GM23338 (cell line): ENCODE results near the gene IQCE. TPM values are rescaled to one million over a fixed set of nuclear protein-coding genes. Genes with fewer than 3 reads are reported as not detected.

ENCODE experiments used
- ATAC-seq: fragments of 200-7000 bp; cut with Tn5 transposase; 3 replicates; pipeline ENCODE4 v1.9.1; 2020
- DNase-seq: peaks from one replicate; pipeline ENCODE4 v3.0.0-alpha.2; 2015; ENCODE audit warnings: low spot score
- H2AFZ ChIP-seq: fragments of 200-600 bp; sonication (generic); 2 replicates; pipeline ENCODE4 v1.8.0; 2016; ENCODE audit warnings: antibody characterized with exemption, mild to moderate bottlenecking, moderate library complexity
- H3F3A ChIP-seq: fragments of 200-600 bp; sonication (generic); replicated peaks from 2 replicates; pipeline ENCODE4 v1.8.0; 2017; ENCODE audit warnings: antibody characterized with exemption, mixed run types, low read depth
- H3K27ac ChIP-seq: fragments of 200-600 bp; sonication (generic); 2 replicates; pipeline ENCODE4 v1.6.1; 2016; ENCODE audit warnings: low read depth
- H3K27me3 ChIP-seq: fragments of 200-600 bp; sonication (generic); 2 replicates; pipeline ENCODE4 v1.8.0; 2016; ENCODE audit warnings: mild to moderate bottlenecking, mixed run types, moderate library complexity; ENCODE audit not compliant: insufficient read depth
- H3K36me3 ChIP-seq: fragments of 200-600 bp; sonication (generic); 2 replicates; pipeline ENCODE4 v1.8.0; 2016; ENCODE audit warnings: mild to moderate bottlenecking; ENCODE audit not compliant: insufficient read depth
- H3K4me1 ChIP-seq: fragments of 200-600 bp; sonication (generic); 2 replicates; pipeline ENCODE4 v1.8.0; 2016; ENCODE audit warnings: mild to moderate bottlenecking, moderate library complexity; ENCODE audit not compliant: insufficient read depth
- H3K4me2 ChIP-seq: fragments of 200-600 bp; sonication (generic); 2 replicates; pipeline ENCODE4 v1.7.1; 2017; ENCODE audit warnings: mixed run types
- H3K4me3 ChIP-seq: fragments of 200-600 bp; sonication (generic); 2 replicates; pipeline ENCODE4 v1.6.1; 2016; ENCODE audit warnings: mixed run types
- H3K79me2 ChIP-seq: fragments of 200-600 bp; sonication (generic); replicated peaks from 2 replicates; pipeline ENCODE4 v1.8.0; 2017; ENCODE audit warnings: mild to moderate bottlenecking; ENCODE audit not compliant: insufficient read depth
- H3K9me2 ChIP-seq: fragments of 200-600 bp; sonication (generic); 2 replicates; pipeline ENCODE4 v1.8.0; 2017; ENCODE audit not compliant: insufficient read depth
- H4K20me1 ChIP-seq: fragments of 200-600 bp; sonication (generic); replicated peaks from 2 replicates; pipeline ENCODE4 v1.8.0; 2017; ENCODE audit warnings: mild to moderate bottlenecking; ENCODE audit not compliant: insufficient read depth
- H3K27ac Mint-ChIP-seq: 2 replicates; pipeline ENCODE4 v1.8.0; 2020; ENCODE audit warnings: inconsistent platforms, mild to moderate bottlenecking, moderate library complexity, mixed read lengths
- H3K27me3 Mint-ChIP-seq: 3 replicates; pipeline ENCODE4 v1.8.0; 2022; ENCODE audit warnings: low read depth, mild to moderate bottlenecking, moderate library complexity, mixed read lengths, inconsistent platforms; ENCODE audit not compliant: insufficient read depth, poor library complexity
- H3K36me3 Mint-ChIP-seq: 3 replicates; pipeline ENCODE4 v1.8.0; 2021; ENCODE audit warnings: low read depth, mild to moderate bottlenecking, inconsistent platforms, moderate library complexity, mixed read lengths
- H3K4me1 Mint-ChIP-seq: 3 replicates; pipeline ENCODE4 v1.8.0; 2020; ENCODE audit warnings: mild to moderate bottlenecking, inconsistent platforms, mixed read lengths
- H3K4me3 Mint-ChIP-seq: 3 replicates; pipeline ENCODE4 v1.8.0; 2021; ENCODE audit warnings: moderate library complexity, mild to moderate bottlenecking, inconsistent platforms, mixed read lengths
- H3K9me3 Mint-ChIP-seq: 3 replicates; pipeline ENCODE4 v1.8.0; 2020; ENCODE audit warnings: moderate library complexity, mild to moderate bottlenecking, inconsistent platforms, mixed read lengths
- CREB1 ChIP-seq: fragments of 250-450 bp; sonication (Bioruptor Pico); IDR thresholded peaks from 2 replicates; pipeline ENCODE4 v1.5.0; 2020; ENCODE audit warnings: low read depth, mild to moderate bottlenecking, moderate library complexity
- EZH2 ChIP-seq: fragments of 200-600 bp; sonication (generic); IDR thresholded peaks from one replicate; pipeline ENCODE4 v1.8.0; 2017; ENCODE audit warnings: antibody characterized with exemption, mild to moderate bottlenecking, low read depth; ENCODE audit not compliant: unreplicated experiment
- EZH2phosphoT487 ChIP-seq: fragments of 200-600 bp; sonication (generic); IDR thresholded peaks from one replicate; pipeline ENCODE4 v1.8.1; 2018; ENCODE audit warnings: antibody characterized with exemption; ENCODE audit not compliant: unreplicated experiment
- JUNB ChIP-seq: IDR thresholded peaks from one replicate; pipeline ENCODE4 v1.6.1; 2016; ENCODE audit warnings: antibody characterized with exemption; ENCODE audit not compliant: unreplicated experiment
- POLR2AphosphoS5 ChIP-seq: IDR thresholded peaks from 2 replicates; pipeline ENCODE4 v1.6.1; 2016; ENCODE audit warnings: antibody characterized with exemption, low read depth
- STAT1 ChIP-seq: IDR thresholded peaks from one replicate; pipeline ENCODE4 v1.6.1; 2016; ENCODE audit warnings: antibody characterized with exemption; ENCODE audit not compliant: unreplicated experiment
- ZNF114 ChIP-seq: fragments of 250-450 bp; sonication (Bioruptor Pico); IDR thresholded peaks from 2 replicates; pipeline ENCODE4 v1.5.0; 2020; ENCODE audit warnings: mild to moderate bottlenecking, moderate library complexity
- ZNF331 ChIP-seq: fragments of 250-450 bp; sonication (Bioruptor Pico); IDR thresholded peaks from 2 replicates; pipeline ENCODE4 v1.5.0; 2020; ENCODE audit warnings: low read depth, mild to moderate bottlenecking, moderate library complexity
- polyA plus RNA-seq: library from polyadenylated mRNA; unstranded; fragments of >200 nt; fragmentation: Nextera tagmentation; extraction: Ambion mirVana; gene quantifications from 2 replicates; pipeline ENCODE4 v1.2.1, GENCODE V29; 2016
- total RNA-seq: library from RNA; depleted of rRNA; stranded (reverse); fragments of >200 nt; shearing (Covaris generic); gene quantifications from 2 replicates; pipeline ENCODE4 v1.2.3, GENCODE V29; 2014
- TF ChIP-seq, protein P1 (sequence below), 2 experiments: fragments of 200-600 bp in 1 of 2; sonication (generic) in 1 of 2; conservative IDR thresholded peaks; 2 replicates each; pipeline versions ENCODE4 v1.5.1 to v1.6.1; 2016 to 2017; ENCODE audit warnings: antibody characterized with exemption in 2 of 2, low read depth in 2 of 2, mild to moderate bottlenecking in 2 of 2, moderate library complexity in 1 of 2
- TF ChIP-seq, protein P2 (sequence below): IDR thresholded peaks from one replicate; pipeline ENCODE4 v1.6.1; 2018; ENCODE audit warnings: antibody characterized with exemption; ENCODE audit not compliant: unreplicated experiment

IQCE gene
- total and polyA plus RNA-seq, 2 experiments from 2014 or later = 5.0 to 7.7 TPM

DNA sequence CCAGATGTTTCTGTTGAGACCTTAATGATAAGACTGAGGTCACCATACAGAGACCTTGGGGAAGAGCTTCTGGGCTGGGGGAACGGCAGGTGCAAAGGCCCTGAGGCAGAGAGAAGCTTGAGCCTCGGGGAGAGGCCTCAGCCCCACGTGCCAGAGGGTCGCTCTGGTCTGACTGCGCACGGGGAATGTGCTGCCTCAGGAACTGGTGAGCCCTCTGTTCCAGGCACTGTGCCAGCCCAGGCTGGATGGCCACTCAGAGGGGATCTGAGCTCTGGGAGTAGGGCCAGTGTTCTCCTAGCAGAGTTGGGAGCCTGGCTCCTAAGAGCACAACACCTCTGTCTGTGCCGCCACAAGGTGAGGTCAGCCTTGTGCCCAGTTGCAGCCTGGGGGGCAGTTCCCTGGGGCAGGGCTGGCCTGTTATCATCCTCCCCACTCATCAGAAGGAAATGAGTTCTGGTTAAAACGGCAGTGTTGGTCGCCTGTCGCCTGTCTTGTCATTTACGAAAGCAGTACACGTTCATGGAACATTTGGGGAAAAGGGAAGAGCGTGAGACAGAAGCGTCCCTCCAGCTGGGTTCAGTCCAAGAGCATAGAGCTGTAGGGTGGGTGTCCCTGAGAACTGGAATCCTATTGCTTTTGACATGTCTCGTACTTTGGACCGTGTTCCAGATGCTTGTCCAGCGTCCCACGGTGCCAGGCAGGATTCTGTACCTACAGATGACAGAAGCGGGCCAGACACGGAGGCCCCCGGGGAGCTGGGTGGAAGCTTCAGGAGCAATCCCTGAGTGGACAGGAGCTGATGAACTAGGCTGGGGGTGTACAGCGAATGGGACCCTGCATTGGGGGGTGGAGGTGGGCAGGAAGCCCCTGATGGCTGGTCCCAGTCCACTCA is 77.3 kb downstream of the IQCE start (continued):
- TF ChIP-seq EZH2 (no peak), POLR2AphosphoS5 (no peak), EZH2phosphoT487 (no peak), CREB1 (CRISPR knock-in tag) (no peak), ZNF331 (CRISPR knock-in tag) (no peak)
- TF ChIP-seq, protein P1, sequence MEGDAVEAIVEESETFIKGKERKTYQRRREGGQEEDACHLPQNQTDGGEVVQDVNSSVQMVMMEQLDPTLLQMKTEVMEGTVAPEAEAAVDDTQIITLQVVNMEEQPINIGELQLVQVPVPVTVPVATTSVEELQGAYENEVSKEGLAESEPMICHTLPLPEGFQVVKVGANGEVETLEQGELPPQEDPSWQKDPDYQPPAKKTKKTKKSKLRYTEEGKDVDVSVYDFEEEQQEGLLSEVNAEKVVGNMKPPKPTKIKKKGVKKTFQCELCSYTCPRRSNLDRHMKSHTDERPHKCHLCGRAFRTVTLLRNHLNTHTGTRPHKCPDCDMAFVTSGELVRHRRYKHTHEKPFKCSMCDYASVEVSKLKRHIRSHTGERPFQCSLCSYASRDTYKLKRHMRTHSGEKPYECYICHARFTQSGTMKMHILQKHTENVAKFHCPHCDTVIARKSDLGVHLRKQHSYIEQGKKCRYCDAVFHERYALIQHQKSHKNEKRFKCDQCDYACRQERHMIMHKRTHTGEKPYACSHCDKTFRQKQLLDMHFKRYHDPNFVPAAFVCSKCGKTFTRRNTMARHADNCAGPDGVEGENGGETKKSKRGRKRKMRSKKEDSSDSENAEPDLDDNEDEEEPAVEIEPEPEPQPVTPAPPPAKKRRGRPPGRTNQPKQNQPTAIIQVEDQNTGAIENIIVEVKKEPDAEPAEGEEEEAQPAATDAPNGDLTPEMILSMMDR (conservative IDR thresholded peaks at IDR 0.05; ENCODE audit: low read depth in 2 of 2) = no peak

DNA sequence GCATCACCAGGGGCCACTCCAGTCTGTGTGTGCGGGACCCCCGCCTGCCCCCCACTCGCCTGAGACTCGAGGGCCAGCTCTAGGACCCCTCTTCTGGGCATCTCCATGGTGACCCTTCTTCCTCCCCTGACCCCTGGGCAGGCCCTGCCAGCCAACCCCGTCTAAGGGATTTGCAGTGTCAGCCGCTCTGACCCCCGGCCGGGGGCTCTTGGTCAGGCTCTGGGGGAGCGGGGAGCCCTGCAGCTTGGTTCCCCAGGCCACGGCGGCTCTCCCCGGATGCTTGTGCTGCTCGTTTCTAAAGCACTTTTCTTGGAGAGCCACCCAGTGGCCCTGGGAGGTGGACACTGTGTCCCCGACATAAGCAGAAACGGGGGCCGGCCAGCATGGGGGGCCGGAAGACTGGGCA is 78.3 kb downstream of the IQCE start:
- peaks cover 14% of the 10 kb centered on the region; the same call in 1 of the 2 replicates for H3K4me1 ChIP-seq
- no peaks in the 10 kb centered on the region for H3K27me3 ChIP-seq
- Mint-ChIP-seq H3K27ac (no peak overlapping the region), H3K4me1 (peaks cover 32% of the 10 kb centered on the region), H3K4me3 (no peak overlapping the region; the same call in 2 of the 3 replicates), H3K36me3 (peaks cover 3% of the 10 kb centered on the region; the same call in 1 of the 3 replicates), H3K27me3 (peaks cover 16% of the 10 kb centered on the region), H3K9me3 (no peaks in the 10 kb centered on the region)
- no peaks in the 10 kb centered on the region for H3K9me2 ChIP-seq
- peaks cover 20% of the 10 kb centered on the region for H4K20me1 ChIP-seq
- DNase-seq (no peak), ATAC-seq (no peak)
- peaks cover 7% of the 10 kb centered on the region; the same call in 1 of the 2 replicates for H3F3A ChIP-seq
- H3K79me2 ChIP-seq = peaks cover 82% of the 10 kb centered on the region
- no peak overlapping the region for H3K27ac ChIP-seq
- H3K36me3 ChIP-seq = no peaks in the 10 kb centered on the region
- H3K4me2 ChIP-seq = no peak overlapping the region
- no peak overlapping the region for H3K4me3 ChIP-seq
- H2AFZ ChIP-seq = no peak overlapping the region
- TF ChIP-seq STAT1 (no peak), CREB1 (CRISPR knock-in tag) (no peak), POLR2AphosphoS5 (no peak), JUNB (no peak), ZNF114 (CRISPR knock-in tag) (no peak), EZH2 (no peak)
- TF ChIP-seq, protein P2, sequence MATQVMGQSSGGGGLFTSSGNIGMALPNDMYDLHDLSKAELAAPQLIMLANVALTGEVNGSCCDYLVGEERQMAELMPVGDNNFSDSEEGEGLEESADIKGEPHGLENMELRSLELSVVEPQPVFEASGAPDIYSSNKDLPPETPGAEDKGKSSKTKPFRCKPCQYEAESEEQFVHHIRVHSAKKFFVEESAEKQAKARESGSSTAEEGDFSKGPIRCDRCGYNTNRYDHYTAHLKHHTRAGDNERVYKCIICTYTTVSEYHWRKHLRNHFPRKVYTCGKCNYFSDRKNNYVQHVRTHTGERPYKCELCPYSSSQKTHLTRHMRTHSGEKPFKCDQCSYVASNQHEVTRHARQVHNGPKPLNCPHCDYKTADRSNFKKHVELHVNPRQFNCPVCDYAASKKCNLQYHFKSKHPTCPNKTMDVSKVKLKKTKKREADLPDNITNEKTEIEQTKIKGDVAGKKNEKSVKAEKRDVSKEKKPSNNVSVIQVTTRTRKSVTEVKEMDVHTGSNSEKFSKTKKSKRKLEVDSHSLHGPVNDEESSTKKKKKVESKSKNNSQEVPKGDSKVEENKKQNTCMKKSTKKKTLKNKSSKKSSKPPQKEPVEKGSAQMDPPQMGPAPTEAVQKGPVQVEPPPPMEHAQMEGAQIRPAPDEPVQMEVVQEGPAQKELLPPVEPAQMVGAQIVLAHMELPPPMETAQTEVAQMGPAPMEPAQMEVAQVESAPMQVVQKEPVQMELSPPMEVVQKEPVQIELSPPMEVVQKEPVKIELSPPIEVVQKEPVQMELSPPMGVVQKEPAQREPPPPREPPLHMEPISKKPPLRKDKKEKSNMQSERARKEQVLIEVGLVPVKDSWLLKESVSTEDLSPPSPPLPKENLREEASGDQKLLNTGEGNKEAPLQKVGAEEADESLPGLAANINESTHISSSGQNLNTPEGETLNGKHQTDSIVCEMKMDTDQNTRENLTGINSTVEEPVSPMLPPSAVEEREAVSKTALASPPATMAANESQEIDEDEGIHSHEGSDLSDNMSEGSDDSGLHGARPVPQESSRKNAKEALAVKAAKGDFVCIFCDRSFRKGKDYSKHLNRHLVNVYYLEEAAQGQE = no peak
- TF ChIP-seq, protein P1 (conservative IDR thresholded peaks at IDR 0.05; ENCODE audit: low read depth in 2 of 2) = no peak
